PC-9 (cell line): ENCODE data around the gene MAST4.

Experiments
- CTCF ChIP-seq: fragments of 200-600 bp; sonication (generic); conservative IDR thresholded peaks from 2 replicates; pipeline ENCODE4 v1.6.1; 2017; ENCODE audit warnings: mixed run types, antibody characterized with exemption, mild to moderate bottlenecking, moderate library complexity
- EZH2 ChIP-seq: fragments of 200-600 bp; sonication (generic); IDR thresholded peaks from 2 replicates; pipeline ENCODE4 v1.8.0; 2017; ENCODE audit warnings: antibody characterized with exemption, low read depth

GRCh38 chr5:66945389-66946349 is 349.5 kb downstream of the MAST4 start:
- TF ChIP-seq CTCF: no peak
- TF ChIP-seq EZH2: no peak
